Activated B cell treated with CpG ODN at 0.5 μM for 24 hours (primary cell): Measurements from ENCODE around the gene TMEM45A. TPM values are rescaled to one million over a fixed set of nuclear protein-coding genes. Genes with fewer than 3 reads are reported as not detected.

ENCODE experiments used
- ATAC-seq: fragments of 200-7000 bp; cut with Tn5 transposase; one replicate; pipeline ENCODE4 v1.10.0; 2021; ENCODE audit warnings: low read depth, mild to moderate bottlenecking, moderate library complexity
- CTCF ChIA-PET: fragments of 350-600 bp; sonication (Branson Sonifier 250); formaldehyde crosslinking; loops from one replicate; lab custom pipeline; 2021; ENCODE audit warnings: antibody characterized with exemption; lab: Charles Lee
- POLR2A ChIA-PET: fragments of 350-600 bp; sonication (Branson Sonifier 250); formaldehyde crosslinking; loops from one replicate; lab custom pipeline; 2021; ENCODE audit warnings: antibody characterized with exemption; lab: Charles Lee
- DNase-seq: peaks from one replicate; pipeline ENCODE4 v3.0.0; 2022
- H3K27ac Mint-ChIP-seq: one replicate; pipeline ENCODE4 v1.8.0; 2020; ENCODE audit warnings: mixed read lengths
- H3K27me3 Mint-ChIP-seq: one replicate; pipeline ENCODE4 v1.8.0; 2021; ENCODE audit warnings: mixed read lengths
- H3K36me3 Mint-ChIP-seq: one replicate; pipeline ENCODE4 v1.8.0; 2021; ENCODE audit warnings: low read depth, mixed read lengths
- H3K4me1 Mint-ChIP-seq: one replicate; pipeline ENCODE4 v1.8.0; 2021; ENCODE audit warnings: mixed read lengths
- H3K4me3 Mint-ChIP-seq: one replicate; pipeline ENCODE4 v1.8.0; 2020; ENCODE audit warnings: mild to moderate bottlenecking, mixed read lengths
- H3K9me3 Mint-ChIP-seq: one replicate; pipeline ENCODE4 v1.8.0; 2020; ENCODE audit warnings: mixed read lengths
- intact Hi-C: fragments of 100-400 bp; cut with micrococcal nuclease; formaldehyde crosslinking; loops from one replicate; pipeline ENCODE4 v1.15.1; 2024
- total RNA-seq: library from RNA; stranded (reverse); gene quantifications from 2 replicates; pipeline ENCODE4 v1.2.3, GENCODE V29; 2022
- TF ChIP-seq, protein P1 (sequence below): fragments of 200-600 bp; IDR thresholded peaks from one replicate; pipeline ENCODE4 v1.8.0; 2022; ENCODE audit warnings: antibody characterized with exemption, mild to moderate bottlenecking

TMEM45A gene
- total RNA-seq, 1 donor from 2014 or later: 0.13 TPM

DNA sequence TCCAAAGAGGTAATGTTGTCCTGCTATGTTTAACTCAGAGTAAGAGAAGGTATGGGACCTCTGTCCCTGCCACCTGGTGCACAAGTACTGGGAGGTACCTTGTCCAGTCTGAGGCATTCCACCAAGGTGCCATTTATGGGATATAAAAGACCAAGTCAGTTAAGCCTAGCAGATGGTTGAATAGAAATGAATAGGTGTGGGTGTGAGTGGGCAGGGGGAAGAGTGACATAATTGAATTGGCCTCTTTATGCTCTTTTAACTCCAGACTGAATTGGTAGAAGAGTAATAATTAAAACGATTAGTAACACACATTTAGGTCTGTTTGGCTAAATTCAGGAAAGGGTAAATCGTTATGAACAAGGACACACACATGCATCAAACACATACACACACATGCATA lies 117.5 kb downstream of the TMEM45A start:
- Mint-ChIP-seq H3K27me3 (peaks cover 18% of the 10 kb centered on the region), H3K4me3 (no peak overlapping the region), H3K27ac (no peak overlapping the region), H3K9me3 (no peaks in the 10 kb centered on the region), H3K36me3 (no peaks in the 10 kb centered on the region), H3K4me1 (peaks cover 10% of the 10 kb centered on the region)
- intact Hi-C loops: no loop called here
- ChIA-PET POLR2A (no interaction called here), CTCF (no interaction called here)
- ATAC-seq: no peak
- DNase-seq: no peak
- TF ChIP-seq, protein P1, sequence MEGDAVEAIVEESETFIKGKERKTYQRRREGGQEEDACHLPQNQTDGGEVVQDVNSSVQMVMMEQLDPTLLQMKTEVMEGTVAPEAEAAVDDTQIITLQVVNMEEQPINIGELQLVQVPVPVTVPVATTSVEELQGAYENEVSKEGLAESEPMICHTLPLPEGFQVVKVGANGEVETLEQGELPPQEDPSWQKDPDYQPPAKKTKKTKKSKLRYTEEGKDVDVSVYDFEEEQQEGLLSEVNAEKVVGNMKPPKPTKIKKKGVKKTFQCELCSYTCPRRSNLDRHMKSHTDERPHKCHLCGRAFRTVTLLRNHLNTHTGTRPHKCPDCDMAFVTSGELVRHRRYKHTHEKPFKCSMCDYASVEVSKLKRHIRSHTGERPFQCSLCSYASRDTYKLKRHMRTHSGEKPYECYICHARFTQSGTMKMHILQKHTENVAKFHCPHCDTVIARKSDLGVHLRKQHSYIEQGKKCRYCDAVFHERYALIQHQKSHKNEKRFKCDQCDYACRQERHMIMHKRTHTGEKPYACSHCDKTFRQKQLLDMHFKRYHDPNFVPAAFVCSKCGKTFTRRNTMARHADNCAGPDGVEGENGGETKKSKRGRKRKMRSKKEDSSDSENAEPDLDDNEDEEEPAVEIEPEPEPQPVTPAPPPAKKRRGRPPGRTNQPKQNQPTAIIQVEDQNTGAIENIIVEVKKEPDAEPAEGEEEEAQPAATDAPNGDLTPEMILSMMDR: no peak

DNA sequence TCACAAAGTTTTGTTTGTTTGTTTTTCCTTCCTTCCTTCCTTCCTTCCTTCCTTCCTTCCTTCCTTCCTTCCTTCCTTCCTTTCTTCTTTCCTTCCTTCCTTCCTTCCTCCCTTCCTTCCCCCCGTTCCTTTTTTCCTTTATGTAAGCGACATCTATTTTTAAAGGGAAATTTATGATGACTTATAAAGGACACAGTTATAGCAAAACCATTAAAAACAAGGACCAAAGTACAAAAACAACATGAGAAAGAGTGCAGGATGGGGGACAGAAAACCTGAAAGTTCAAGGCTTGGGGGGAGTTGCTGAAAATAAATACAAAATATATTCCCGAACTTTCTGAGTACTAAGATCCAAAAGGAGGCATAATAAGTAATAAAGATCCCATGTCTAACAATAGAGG lies 118.8 kb downstream of the TMEM45A start:
- H3K4me3 Mint-ChIP-seq: no peak overlapping the region
- no peaks in the 10 kb centered on the region for H3K36me3 Mint-ChIP-seq
- no peak overlapping the region for H3K27ac Mint-ChIP-seq
- peaks cover 10% of the 10 kb centered on the region for H3K4me1 Mint-ChIP-seq
- no peaks in the 10 kb centered on the region for H3K9me3 Mint-ChIP-seq
- TF ChIP-seq, protein P1: no peak
- peaks cover 23% of the 10 kb centered on the region for H3K27me3 Mint-ChIP-seq
- POLR2A ChIA-PET: no interaction called here
- CTCF ChIA-PET: no interaction called here
- intact Hi-C loops: no loop called here
- ATAC-seq (no peak), DNase-seq (no peak)

DNA sequence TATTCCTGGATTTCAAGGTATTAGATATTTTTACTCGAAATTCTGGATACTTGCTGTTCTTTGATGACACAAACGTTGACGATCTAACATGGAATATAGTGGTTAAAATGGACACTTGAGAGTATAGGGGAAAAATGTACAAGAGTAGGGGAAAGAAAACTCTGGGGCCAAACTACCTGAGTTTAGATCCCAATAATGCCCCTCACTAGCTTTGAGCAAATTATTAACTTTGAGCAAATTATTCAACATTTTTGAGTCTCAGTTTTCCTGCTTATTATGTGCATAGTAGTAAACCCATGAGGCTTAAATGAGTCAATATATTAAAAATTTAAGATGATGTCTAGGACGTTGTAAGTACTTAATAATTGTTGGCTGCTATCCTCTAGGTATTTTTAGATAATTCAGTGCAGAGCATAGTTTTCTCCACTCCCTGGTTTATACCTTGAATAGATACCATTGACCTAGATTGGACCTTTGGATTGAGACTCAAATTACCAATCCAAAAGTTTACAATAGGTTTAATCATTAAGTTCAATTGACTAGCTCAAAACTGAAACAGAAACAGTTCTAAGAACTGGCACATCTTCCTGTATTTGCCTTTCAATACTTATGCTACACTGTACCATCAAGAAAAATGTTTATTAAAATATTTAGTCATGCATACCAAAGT lies 121.4 kb downstream of the TMEM45A start:
- ChIA-PET CTCF (no interaction called here), POLR2A (no interaction called here)
- Mint-ChIP-seq H3K27me3 (peaks cover 25% of the 10 kb centered on the region), H3K4me1 (no peaks in the 10 kb centered on the region), H3K9me3 (no peaks in the 10 kb centered on the region), H3K27ac (no peak overlapping the region), H3K36me3 (no peaks in the 10 kb centered on the region), H3K4me3 (no peak overlapping the region)
- DNase-seq (no peak), ATAC-seq (no peak)
- TF ChIP-seq, protein P1: no peak
- intact Hi-C loops: no loop called here

DNA sequence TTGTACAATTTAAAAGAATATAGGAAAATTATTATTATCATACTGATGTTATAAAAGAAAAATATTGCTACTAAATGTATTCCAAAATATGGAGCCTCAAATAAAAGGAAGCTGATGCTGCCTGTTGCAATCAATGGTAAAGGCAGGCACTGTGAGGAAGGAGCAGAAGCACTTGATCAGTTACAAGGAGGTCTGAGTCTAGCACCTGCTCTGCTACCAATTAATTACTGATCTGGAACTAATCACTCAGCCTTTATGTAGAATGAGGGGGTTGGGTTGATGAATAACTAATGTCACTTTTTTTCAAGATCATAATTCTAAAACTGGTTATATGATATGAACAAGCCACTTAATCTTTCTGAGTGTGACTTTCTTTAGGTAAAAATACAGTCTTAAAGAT lies 122.5 kb downstream of the TMEM45A start:
- ATAC-seq (no peak), DNase-seq (no peak)
- intact Hi-C loops: no loop called here
- ChIA-PET POLR2A (no interaction called here), CTCF (no interaction called here)
- H3K9me3 Mint-ChIP-seq: no peaks in the 10 kb centered on the region
- no peak overlapping the region for H3K27ac Mint-ChIP-seq
- H3K36me3 Mint-ChIP-seq: no peaks in the 10 kb centered on the region
- H3K27me3 Mint-ChIP-seq: peaks cover 21% of the 10 kb centered on the region
- TF ChIP-seq, protein P1: no peak
- H3K4me3 Mint-ChIP-seq: no peak overlapping the region
- no peaks in the 10 kb centered on the region for H3K4me1 Mint-ChIP-seq

DNA sequence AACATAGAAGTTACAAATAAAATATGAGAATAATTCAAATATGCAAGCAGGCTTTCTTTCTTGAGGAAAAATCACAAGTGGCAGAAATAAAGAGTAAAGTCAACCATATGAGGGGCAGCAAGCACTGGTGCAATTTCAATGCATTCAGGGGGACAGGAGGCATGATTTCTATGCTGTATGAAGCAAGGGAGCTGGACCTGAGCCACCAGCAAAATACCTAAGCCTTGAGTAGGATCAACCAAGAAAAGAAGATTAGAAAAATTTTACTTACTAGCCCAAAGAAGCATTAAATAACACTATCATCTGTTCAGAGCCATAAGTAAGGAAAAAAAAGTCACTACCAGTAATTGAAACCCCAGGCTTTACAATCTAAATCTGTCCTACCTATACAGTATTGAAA lies 123.3 kb downstream of the TMEM45A start:
- Mint-ChIP-seq H3K4me1 (no peaks in the 10 kb centered on the region), H3K27ac (no peak overlapping the region), H3K4me3 (no peak overlapping the region), H3K27me3 (peaks cover 14% of the 10 kb centered on the region), H3K9me3 (no peaks in the 10 kb centered on the region), H3K36me3 (no peaks in the 10 kb centered on the region)
- POLR2A ChIA-PET: interaction anchor here (0.6 kb wide), 1 partner anchor 45 kb away, joined by 5 read pairs; no protein-coding TSS in a partner anchor
- CTCF ChIA-PET: no interaction called here
- TF ChIP-seq, protein P1: no peak
- DNase-seq (no peak), ATAC-seq (no peak)
- intact Hi-C loops: no loop called here
